Measurements from ENCODE around the gene ZFP36. TPM values are rescaled to one million over a fixed set of nuclear protein-coding genes. Genes with fewer than 3 reads are reported as not detected.

The ZFP36 gene
- polyA plus RNA-seq, 5 donors, result 36.6 to 122 (median 82.1) TPM

DNA sequence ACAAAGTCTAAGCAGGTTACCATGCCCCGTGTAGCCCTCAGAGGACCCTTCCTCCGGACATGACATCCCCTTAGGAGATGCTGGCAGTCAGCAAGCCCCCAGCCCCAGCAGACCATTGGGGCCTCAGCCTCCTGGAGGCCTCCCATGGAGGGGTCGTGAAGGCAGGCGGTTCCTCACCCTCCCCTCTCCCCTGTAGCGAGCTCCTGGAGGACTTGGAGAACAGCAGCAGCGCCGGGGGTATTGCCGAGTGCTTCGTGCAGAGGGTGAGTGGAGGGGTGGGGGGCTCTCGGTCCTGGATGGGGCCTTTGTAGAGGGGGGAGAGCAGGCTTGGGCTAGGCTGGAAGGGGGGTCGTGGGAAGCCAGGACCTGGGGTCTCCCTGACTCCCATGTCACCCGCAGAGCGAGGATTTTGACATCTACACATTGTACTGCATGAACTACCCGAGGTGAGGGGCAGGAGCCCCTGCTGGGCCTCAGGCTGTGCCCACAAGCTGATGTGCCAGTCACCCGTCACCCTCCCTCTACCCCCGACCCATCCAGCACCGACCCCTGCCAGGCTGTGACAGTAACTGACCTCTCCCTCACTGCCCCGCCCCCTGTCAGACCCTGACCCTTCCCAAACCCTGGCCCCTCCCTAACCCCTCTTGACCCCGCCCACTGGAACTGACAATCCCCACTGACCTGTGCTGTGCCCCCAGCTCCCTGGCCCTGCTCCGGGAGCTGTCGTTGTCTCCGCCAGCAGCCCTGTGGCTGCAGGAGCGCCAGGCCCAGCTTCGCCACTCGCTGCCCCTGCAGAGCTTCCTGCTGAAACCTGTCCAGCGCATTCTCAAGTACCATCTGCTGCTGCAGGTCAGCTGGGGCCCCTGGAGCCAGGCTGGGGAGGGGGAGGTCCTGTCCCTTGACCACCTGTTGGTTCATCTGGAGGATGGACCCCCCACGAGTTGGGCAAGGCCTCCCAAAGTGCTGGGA lies 9.8 kb downstream of the ZFP36 start:
- no peak for DNase-seq

DNA sequence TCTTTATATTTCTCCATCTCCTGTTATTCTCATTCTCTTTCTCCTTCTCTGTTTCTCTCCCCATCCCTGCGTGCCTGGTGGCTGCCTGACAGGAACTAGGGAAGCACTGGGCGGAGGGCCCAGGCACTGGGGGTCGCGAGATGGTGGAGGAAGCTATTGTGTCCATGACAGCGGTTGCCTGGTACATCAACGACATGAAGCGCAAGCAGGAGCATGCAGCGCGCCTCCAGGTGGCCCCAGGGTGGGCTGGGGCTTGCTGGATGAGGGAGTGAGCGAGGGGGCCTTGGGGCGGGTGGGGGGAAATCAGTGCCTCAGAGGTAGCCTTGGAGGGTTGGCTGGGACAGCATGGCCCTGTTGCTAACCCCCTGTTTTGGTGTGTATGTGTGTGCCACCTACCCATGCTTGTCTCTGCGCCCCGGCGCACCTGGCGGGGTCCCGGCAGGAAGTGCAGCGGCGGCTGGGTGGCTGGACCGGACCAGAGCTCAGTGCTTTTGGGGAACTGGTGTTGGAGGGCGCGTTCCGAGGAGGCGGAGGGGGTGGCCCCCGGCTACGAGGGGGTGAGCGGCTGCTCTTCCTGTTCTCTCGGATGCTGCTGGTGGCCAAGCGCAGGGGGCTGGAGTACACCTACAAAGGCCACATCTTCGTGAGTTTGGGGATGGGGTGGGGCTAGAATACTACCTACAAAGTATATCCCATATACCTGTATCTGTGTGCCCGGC lies 11.0 kb downstream of the ZFP36 start:
- no peak for DNase-seq

DNA sequence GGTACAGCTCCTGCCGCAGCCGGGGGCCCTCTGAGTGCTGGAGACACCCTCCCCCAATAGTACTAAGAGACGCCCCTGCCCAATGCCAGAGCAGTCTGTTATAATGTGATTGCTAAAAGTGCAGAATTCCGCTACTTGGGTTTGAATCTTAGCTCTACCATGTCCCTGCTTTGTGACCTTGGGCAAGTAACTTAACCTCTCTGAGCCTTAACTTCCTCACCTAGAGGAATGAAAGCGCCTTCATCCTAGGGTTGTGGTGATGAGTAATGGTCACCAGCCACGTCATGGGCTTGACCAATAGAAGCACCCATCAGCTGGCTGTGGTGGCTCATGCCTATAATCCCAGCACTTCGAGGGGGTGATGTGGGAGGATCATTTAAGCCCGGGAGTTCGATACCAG lies 12.4 kb downstream of the ZFP36 start:
- DNase-seq, result no peak

DNA sequence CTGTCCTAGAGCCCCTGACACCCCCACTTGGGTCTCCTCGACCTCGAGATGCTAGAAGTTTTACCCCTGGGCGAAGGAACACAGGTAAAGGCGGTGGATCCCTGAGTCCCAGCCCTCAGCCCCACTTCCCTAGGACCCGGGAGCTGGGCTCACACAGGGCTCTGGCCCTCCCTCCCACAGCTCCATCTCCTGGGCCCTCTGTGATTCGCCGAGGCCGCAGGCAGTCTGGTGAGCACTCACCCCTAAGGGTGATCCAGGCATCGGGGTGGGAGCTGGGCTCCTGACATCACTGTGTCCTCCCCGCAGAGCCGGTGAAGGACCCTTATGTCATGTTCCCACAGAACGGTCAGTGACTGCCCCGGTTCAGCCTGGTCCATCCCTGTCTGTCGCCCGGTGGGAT lies 14.1 kb downstream of the ZFP36 start:
- DNase-seq, result no peak

DNA sequence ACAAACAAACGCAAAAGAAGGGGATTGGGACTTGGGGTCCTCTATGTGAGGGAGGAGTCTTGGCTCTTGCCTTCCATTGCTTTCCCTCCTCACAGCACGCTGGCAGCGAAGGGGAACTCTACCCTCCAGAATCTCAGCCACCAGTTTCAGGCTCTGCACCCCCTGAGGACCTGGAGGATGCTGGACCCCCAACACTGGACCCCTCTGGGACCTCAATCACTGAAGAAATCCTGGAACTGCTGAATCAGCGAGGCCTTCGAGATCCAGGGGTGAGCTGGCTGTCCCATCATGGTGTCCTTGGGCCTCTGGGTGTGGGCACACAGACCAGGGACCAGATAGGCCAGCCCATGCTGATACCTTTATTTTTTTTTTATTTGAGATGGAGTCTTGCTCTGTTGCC lies 15.4 kb downstream of the ZFP36 start:
- no peak for DNase-seq

DNA sequence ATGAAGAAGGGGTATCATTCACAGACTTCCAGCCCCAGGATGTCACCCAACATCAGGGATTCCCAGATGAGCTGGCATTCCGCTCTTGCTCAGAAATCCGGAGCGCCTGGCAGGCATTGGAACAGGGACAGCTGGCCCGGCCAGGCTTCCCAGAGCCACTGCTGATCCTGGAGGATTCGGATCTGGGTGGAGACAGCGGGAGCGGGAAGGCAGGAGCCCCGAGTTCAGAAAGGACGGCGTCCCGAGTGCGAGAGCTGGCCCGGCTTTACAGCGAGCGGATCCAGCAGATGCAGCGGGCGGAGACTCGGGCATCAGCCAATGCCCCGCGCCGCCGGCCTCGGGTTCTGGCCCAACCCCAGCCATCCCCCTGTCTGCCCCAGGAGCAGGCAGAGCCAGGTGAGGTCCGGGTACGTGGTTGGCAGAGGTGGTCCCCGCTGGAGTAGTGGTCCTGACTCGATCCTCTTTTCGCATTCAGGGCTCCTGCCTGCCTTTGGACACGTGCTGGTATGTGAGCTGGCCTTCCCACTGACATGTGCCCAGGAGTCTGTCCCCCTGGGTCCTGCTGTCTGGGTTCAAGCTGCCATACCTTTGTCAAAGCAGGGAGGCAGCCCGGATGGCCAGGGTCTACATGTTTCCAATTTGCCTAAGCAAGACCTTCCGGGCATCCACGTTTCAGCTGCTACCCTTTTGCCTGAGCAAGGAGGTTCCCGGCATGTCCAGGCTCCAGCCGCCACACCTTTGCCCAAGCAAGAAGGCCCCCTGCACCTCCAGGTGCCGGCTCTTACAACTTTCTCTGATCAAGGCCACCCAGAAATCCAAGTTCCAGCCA lies 16.8 kb downstream of the ZFP36 start:
- DNase-seq, result no peak

DNA sequence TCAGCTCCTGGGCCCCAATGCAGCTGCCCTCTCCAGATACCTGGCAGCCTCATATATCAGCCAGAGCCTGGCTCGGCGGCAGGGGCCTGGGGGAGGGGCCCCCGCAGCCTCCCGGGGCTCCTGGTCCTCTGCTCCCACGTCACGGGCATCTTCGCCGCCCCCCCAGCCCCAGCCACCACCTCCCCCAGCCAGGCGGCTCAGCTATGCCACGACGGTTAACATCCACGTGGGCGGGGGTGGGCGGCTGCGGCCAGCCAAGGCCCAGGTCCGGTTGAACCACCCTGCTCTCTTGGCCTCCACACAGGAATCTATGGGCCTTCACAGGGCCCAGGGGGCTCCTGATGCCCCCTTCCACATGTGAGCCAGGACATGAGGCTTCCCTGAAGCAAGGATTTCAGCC lies 18.3 kb downstream of the ZFP36 start:
- DNase-seq, result no peak

DNA sequence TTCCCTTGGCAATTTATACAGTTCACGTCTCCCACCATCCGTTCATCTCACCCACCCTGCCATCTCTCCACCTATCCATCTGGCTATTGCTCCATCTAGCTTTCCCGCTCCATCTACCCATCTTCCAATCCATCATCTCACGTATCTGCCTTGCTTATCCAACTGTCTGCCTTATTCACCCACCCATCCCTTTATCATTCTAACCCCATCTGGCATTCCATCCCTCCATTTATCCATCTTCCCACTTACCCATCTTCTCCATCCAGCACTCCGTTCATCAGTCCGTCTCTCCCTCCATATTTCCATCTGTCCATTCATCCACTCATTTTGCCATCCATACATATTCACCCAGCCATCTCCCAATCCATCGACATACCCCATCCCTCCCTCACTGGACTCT lies 19.1 kb downstream of the ZFP36 start:
- no peak for DNase-seq

DNA sequence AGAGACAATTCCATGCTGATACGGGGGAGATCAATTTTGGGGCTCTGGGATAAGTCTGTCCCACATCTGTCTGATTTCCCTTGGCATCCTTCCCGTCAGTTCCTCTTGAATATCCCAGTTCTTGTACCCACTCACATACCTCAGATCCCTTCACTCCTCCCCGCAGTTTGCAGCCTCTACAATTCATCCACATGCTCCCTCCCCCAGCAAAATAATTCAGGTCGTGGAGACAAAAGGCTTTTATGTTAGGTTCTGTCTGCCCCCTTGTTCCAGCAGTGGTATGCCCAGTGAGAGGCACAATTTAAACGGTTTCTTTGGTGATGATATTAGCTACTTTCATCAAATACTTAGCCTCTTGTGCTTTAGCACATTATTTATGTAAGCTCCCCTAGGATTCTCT lies 19.5 kb downstream of the ZFP36 start:
- no peak for DNase-seq

DNA sequence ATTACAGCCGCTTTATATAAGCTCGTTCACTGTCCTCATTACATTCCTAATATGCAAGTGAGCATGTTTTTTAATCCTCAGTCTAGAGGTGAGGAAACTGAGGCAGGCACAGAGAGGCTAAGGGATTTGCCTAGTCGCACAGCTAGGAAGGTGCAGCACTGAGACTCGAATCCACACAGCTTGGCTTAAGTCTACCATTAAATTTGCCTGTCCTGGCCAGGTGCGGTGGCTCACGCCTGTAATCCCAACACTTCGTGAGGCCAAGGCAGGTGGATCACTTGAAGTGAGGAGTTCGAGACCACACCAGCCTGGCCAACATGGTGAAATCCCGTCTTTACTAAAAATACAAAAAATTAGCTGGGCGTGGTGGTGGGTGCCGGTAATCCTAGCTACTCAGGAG lies 21.1 kb downstream of the ZFP36 start:
- DNase-seq, result no peak

DNA sequence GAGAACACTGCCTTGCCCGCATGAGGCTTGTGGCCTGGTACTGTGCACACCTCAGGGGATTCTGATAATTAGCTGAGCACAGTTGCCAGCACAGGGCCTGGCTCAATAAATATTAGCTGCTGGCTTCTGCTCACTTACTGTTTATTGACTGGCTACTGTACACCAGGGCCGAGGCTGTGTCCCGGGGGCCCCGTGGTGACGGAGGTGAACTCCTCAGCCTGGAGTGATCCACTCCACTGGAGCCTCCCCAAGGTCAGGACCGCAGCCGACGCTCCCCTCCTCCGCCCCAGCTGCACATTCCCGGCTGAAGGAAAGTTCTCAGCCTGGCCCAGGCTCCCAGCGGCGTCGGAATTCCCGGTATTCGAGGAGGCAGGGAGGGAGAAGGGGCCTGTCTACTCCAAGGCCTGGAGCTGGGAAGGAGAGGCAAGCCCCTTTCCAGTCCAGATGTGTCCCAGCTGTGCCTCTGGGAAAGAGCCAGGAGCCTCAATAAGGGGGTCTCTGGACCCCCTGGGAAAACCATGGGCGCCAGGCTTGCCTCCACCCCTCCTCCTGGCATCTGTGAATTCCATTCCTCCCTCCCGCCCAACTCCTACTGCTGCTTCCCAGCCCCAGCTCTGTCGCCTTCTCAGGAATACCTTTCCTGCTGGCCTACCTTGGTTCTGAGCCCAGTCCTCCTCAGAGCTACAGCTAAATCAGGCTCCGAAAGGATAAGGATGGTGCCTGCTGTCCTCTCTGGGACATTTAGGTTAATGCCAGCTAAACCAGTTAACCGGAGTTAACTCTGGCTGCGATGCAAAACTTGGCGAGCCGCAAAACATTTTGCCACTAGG lies 21.9 kb downstream of the ZFP36 start:
- DNase-seq, result peak; percentile 76 to 79

DNA sequence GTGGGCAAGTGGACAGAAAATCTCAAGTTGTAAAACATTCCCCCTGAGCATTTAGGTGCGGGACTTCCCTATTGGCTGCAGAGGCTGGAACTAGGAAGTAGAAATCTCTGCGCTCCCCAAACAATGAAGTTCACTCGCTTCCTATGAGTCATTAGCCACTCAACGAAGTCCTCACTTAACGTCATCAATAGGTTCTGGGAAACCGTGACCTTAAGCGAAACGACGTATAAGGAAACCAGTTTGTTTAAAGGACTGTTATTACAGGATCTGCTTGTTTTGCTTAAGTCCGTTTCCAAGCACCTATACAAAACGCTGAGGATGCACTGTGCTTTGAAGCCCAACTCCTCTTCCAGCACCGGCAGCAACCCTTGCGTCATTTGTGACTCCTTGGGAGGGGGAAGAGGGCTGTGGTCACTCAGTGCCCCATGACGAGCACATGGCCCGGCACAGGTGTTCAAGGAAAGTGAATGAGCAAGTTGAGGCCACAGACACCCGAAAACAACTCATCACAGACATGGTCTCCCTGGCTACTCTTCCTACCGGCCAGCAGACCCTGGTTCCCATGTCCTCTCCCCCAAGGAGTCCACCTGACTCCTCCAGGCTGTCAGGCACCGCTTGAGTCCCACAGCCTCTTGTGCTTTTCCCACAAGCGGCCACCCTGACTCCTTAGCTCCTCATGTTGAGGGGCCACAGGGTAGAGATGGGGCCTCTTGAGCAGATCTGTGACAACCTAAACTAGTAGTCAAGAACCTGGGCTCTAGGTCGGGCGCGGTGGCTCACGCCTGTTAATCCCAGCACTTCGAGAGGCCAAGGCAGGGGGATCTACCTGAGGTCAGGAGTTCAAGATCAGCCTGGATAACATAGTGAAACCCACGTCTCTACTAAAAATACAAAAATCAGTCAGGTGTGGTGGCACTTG lies 24.3 kb downstream of the ZFP36 start:
- DNase-seq, result no peak

DNA sequence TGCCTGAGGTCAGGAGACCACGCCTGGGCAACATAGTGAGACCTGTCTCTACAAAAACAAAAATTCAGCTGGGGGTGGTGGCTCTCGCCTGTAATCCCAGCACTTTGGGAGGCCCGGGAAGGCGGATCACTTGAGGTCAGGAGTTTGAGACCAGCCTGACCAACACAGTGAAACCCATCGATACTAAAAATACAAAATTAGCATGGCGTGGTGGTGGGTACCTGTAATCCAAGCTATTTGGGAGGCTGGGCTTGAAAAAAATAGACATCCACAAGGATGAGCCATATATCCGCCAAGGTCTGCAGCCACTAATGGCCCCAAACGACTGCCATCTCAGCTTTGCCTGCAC lies 26.0 kb downstream of the ZFP36 start:
- no peak for DNase-seq

DNA sequence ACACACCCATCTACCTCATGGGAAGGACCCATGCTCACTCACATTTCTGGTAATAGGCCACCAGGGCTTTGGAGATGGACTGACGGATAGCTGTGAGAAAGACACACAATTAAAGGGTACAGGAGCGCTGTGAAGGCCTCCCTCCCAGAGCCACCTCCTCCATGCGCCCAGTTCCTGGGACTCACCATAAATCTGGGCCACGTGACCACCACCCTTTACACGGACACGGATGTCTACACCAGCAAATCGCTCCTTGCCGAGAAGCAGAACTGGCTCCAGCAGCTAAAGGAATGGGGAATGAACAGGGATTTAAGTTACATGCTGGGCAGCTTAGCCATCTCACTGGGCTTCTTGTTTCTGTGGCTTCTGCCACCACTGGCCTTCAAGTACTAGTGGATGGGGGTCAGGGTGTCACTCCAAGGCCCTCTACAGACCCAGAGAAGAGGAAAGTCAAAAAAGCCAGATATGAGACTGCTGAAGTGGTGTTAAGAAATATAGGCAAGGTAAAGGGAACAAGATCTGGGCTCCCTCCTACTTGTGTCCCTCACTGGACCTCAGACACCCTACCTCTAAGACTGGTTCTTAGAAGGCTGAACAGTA lies 26.9 kb downstream of the ZFP36 start:
- DNase-seq, result no peak

DNA sequence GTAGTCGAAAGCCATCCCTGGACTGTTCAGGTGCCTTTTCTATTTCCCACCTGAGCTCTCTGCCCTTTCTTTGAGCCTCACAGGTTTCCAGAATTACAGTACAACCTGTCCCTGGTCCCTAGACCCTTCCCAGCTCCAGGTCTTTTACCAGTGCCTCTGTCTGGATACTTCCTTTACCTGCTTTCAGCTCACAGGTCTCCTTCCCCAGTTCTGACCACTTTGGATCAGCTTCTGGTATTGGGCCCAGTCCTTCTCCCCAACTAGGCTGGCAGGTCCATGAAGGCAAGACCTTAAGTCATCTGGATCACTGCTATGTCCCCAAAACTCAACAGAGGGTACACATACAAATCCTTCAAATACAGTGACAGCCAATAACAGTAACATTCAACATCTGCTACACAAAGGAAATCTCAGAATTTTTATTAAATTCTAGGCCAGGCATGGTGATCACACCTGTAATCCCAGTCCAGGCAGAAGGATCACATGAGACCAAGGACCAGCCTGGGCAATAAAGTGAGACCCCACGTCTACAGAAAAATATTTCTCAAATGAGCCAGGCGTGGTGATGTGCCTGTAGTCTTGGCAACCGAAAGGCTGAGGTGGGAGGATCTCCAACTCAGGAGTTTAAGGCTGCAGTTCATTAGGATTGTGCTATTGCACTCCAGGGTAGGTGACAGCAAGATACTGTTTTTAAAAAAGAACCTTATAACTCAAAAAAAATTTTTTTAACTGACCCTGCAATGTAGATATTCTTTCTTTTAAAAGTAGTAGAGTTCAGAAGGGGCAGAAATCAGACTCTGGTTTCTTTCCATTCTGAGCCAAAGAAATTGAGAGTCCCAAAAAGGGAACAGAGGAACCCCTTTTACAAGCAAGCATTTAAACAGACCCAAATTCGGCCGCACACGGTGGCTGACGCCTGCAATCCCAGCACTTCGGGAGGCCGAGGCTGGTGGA lies 27.8 kb downstream of the ZFP36 start:
- DNase-seq, result no peak

DNA sequence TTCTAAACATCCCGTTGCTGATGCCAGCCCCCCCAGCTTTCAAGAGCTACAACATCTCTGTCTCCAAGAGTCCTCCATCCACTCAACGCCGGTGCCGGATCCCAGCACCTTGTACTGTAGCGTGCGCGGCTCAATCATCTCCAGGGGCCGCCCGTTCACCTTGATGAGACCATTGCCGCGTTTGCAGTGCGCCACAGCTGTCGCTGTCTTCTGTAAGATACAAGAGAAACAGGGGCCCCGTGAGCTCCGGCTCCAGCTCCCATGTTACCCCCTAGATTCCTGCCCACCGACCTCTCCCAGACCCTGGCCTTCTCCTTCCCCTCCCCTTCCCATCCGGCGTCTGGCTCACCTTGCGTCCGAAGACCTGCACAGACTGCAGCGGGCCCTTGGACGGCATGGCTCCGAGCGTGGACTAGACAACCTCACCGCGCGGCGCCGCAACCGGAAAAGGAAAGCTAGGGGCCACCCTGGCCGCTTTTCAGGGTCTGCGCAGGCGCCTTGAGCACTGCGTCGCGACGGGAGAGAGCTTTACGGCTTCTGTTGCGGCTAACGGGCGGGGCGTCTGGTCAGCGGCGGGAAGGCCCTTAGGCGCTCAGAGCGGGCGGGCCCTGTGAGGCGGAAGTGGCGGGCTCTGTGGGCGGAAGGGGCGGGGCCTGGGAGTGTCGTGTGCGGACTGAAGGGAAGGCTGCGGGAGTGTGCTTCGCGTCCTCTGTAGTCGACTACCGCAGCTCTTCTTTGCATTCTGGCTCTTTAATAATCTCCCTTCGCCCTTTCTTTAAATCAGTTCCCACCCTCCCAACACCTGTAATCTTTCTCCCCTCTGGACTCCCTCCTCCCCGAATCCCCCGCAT lies 29.1 kb downstream of the ZFP36 start, which contains the start of gene RPS16:
Gene RPS16, minus strand, starts transcription at position 451 of the 851 bp plus-strand sequence. Its CDS starts 54 bp downstream, at position 397.
- DNase-seq, result peak; percentile 96 to 97

DNA sequence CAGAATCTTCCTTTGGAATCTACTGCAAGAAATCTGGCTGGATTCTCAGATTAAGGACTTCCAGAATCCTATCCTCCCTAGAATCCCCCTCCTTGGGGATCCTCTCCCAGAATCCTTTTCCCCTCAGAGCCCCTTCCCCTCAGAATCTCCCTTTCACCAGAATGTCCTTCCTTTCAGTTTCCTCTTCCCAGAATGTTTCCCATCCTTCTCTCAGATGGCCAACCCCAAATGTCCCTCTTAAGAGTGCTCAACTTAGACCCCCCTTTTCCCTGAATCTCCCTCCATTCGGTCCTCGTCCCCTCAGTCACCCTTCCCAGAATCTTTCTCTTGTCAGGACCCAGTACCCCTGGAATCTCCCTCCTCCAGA lies 29.7 kb downstream of the ZFP36 start:
- no peak for DNase-seq

All from right lung (tissue), 5 donors.